HL-60 (cell line): ENCODE results near the gene SACM1L.

Experiments
- DNase-seq, 2 experiments: peaks; one replicate each; pipeline ENCODE4 v3.0.0-alpha.2; 2010 to 2020; ENCODE audit warnings: low read depth in 1 of 2, low spot score in 1 of 2
- H3K27ac ChIP-seq: fragments of 250-450 bp; sonication (Bioruptor Pico); replicated peaks from 2 replicates; pipeline ENCODE4 v1.5.1; 2020; ENCODE audit warnings: mild to moderate bottlenecking, moderate library complexity
- H3K27me3 ChIP-seq: fragments of 250-450 bp; sonication (Bioruptor Pico); 2 replicates; pipeline ENCODE4 v1.5.1; 2021; ENCODE audit warnings: mild to moderate bottlenecking, moderate library complexity; ENCODE audit not compliant: insufficient read depth, poor library complexity, severe bottlenecking
- H3K4me3 ChIP-seq: replicated peaks from 2 replicates; pipeline ENCODE4 v1.5.1; 2011; ENCODE audit warnings: mild to moderate bottlenecking, control low read depth, low read length; ENCODE audit not compliant: insufficient read depth
- GABPA ChIP-seq: IDR thresholded peaks from 2 replicates; pipeline ENCODE4 v1.6.1; 2012; ENCODE audit warnings: low read depth
- POLR2AphosphoS5 ChIP-seq: IDR thresholded peaks from 2 replicates; pipeline ENCODE4 v1.6.1; 2012; ENCODE audit warnings: low read depth
- SPI1 ChIP-seq: IDR thresholded peaks from 2 replicates; pipeline ENCODE4 v1.6.1; 2012; ENCODE audit warnings: low read depth, mild to moderate bottlenecking, borderline replicate concordance
- TF ChIP-seq, protein P1 (sequence below): IDR thresholded peaks from 2 replicates; pipeline ENCODE4 v1.6.1; 2012; ENCODE audit warnings: low read depth; ENCODE audit not compliant: insufficient replicate concordance
- TF ChIP-seq, protein P2 (sequence below): IDR thresholded peaks from one replicate; pipeline ENCODE4 v1.5.1; 2011; ENCODE audit warnings: low read length, control low read depth, inconsistent platforms; ENCODE audit not compliant: insufficient read depth

The SACM1L gene

DNA sequence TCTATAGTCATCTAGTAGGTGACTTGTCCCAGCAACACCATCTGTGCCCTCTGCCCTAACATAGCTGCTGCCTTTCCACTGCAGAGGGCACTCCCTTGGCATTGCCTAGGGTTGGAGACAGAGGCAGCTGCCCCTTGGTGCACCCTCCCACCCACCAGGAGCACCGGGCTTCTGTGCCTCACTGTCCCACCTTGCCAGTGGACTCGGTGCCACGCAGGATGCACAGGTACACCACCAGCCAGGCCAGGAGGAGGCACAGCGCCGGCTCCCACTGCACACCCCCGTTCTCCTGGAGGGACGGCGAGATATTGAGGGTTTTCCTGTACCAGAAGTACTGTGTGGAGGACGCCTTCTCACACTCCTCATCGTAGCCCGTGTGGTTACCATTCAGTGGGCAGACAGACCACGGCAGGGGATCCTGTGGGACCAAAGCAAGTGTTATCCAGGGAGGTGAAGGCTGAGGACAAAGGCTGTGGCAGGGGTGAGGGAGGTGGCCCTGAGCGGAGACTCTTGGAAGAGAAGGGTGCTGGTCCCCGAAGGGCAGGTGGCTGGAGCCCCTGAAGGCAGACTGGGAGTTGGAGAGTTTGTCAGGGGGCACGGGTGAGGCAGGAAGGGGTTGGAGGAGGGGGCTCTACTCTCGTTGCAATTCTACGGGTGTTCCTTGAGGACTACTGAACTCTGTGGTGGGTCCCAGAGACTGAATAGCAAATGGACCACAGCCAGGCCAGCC, 86.5 kb downstream of the SACM1L start:
- TF ChIP-seq SPI1 (no peak), GABPA (no peak), POLR2AphosphoS5 (no peak)
- TF ChIP-seq, protein P1, sequence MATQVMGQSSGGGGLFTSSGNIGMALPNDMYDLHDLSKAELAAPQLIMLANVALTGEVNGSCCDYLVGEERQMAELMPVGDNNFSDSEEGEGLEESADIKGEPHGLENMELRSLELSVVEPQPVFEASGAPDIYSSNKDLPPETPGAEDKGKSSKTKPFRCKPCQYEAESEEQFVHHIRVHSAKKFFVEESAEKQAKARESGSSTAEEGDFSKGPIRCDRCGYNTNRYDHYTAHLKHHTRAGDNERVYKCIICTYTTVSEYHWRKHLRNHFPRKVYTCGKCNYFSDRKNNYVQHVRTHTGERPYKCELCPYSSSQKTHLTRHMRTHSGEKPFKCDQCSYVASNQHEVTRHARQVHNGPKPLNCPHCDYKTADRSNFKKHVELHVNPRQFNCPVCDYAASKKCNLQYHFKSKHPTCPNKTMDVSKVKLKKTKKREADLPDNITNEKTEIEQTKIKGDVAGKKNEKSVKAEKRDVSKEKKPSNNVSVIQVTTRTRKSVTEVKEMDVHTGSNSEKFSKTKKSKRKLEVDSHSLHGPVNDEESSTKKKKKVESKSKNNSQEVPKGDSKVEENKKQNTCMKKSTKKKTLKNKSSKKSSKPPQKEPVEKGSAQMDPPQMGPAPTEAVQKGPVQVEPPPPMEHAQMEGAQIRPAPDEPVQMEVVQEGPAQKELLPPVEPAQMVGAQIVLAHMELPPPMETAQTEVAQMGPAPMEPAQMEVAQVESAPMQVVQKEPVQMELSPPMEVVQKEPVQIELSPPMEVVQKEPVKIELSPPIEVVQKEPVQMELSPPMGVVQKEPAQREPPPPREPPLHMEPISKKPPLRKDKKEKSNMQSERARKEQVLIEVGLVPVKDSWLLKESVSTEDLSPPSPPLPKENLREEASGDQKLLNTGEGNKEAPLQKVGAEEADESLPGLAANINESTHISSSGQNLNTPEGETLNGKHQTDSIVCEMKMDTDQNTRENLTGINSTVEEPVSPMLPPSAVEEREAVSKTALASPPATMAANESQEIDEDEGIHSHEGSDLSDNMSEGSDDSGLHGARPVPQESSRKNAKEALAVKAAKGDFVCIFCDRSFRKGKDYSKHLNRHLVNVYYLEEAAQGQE, result no peak
- TF ChIP-seq, protein P2, sequence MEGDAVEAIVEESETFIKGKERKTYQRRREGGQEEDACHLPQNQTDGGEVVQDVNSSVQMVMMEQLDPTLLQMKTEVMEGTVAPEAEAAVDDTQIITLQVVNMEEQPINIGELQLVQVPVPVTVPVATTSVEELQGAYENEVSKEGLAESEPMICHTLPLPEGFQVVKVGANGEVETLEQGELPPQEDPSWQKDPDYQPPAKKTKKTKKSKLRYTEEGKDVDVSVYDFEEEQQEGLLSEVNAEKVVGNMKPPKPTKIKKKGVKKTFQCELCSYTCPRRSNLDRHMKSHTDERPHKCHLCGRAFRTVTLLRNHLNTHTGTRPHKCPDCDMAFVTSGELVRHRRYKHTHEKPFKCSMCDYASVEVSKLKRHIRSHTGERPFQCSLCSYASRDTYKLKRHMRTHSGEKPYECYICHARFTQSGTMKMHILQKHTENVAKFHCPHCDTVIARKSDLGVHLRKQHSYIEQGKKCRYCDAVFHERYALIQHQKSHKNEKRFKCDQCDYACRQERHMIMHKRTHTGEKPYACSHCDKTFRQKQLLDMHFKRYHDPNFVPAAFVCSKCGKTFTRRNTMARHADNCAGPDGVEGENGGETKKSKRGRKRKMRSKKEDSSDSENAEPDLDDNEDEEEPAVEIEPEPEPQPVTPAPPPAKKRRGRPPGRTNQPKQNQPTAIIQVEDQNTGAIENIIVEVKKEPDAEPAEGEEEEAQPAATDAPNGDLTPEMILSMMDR, result no peak

DNA sequence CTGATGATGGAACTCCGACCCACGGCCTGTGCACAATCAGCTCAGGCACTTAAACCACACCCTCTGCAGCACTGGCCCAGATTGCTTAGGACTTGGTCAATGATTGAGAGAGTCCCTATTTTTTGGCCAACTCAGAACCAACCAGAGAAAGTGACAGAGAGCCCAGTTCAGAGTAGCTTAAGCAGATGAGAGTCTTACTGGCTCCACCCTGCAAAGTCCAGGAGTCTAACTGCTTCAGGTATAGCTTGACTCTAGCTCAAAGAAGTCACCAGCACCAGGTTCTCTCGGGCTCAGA, 87.1 kb downstream of the SACM1L start:
- Histone ChIP-seq H3K4me3 (no peak overlapping the region), H3K27ac (no peak overlapping the region), H3K27me3 (peaks cover 5% of the 10 kb centered on the region)
- no peak for DNase-seq
- TF ChIP-seq GABPA (no peak), SPI1 (no peak), POLR2AphosphoS5 (no peak)
- TF ChIP-seq, protein P1, result no peak
- TF ChIP-seq, protein P2, result no peak

More for the DNA sequence above, 86.5 kb downstream of the SACM1L start:
- peaks cover 5% of the 10 kb centered on the region for H3K27me3 ChIP-seq
- no peak overlapping the region for H3K27ac ChIP-seq
- H3K4me3 ChIP-seq, result no peak overlapping the region
- DNase-seq, result no peak

DNA sequence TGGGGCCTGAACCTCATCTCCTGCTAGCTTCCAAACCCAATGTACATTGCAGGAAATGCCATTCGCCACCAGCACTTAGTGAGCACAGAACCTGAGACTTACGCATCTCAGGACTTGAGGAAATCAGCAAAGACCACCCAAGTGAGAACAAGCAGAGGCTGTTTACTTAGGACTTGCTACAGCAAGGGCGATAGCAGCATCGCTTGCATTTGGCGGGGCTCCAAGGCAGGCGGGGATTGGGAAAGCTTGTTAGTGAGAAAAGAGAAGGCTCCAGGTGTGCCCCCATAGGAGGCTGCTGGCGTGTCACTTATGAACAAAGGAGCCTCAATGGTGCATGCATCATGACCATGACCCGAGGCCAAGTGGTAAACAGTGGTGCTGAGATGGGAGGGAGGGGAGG, 87.4 kb downstream of the SACM1L start:
- H3K27me3 ChIP-seq, result peaks cover 5% of the 10 kb centered on the region
- H3K27ac ChIP-seq, result no peak overlapping the region
- H3K4me3 ChIP-seq, result no peak overlapping the region
- DNase-seq, result no peak
- TF ChIP-seq, protein P2, result no peak
- TF ChIP-seq GABPA (no peak), POLR2AphosphoS5 (no peak), SPI1 (no peak)
- TF ChIP-seq, protein P1, result no peak
